Measurements from ENCODE around the gene ITGA11.

The ITGA11 gene

DNA sequence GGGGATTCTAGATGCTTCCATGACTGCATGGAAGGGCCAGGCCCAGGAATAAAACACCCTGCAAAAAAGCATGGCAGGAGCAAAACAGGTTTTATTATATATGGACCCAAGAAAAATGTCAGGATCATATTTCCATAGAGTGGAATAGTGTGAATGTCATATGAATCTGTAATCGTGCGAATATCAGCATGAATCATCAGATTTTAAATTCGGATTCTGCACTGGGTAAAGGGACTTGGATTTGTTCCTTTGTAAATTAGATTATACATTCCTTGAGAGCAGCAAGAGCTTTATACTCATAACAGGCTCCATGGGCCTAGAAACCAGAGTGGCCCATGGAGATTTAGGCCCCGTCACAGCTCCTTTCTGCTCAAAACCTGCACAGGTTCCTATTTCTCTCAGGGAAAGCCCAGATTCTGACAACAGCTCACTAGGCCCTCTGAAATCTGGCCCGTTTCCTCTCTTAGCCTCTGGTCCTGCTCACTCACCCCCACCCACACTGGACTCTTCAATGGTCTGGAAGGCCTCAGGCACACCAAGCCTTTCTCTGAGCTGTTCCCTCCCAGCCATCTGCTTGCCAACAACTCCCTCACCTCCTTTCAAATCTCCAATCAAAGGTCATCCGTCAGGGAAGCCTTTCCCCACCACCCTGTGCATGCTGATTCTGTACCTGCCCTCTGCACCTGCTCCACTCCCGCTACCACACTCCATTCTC is 78.4 kb downstream of the ITGA11 start:
- no peak for DNase-seq (ENCODE audit: low read depth in 2 of 2)

DNA sequence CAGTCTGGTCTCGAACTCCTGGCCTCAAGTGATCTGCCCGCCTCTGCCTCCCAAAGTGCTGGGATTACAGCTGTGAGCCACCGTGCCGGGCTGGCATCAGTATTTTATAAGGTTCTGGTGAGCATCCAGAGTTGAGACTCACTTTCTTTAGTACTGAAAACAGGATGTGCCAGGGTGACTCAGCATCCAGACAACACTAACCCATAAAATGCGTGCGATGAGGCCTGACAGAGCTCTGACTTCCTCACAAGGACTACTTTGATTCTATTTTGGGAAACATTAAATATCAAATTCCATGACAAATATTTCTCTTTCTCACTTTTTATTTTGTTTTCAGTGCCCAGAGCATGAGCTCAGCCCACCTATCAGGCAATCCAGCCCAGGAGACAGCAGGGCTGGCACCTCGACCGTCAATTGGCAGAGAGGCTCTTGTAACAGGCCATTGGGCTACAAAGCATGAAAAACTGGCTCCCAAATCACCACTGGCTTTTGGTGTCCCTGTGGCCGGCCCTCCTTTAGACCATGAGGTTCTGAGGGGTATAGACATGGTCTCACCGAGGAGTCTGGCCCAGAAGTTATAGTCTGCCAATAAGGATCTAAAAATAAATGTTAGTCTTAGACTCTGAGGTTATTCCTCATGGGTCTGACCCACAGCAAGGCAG is 79.4 kb downstream of the ITGA11 start:
- peak; percentile 18 to 21 for DNase-seq (ENCODE audit: low read depth in 2 of 2)

DNA sequence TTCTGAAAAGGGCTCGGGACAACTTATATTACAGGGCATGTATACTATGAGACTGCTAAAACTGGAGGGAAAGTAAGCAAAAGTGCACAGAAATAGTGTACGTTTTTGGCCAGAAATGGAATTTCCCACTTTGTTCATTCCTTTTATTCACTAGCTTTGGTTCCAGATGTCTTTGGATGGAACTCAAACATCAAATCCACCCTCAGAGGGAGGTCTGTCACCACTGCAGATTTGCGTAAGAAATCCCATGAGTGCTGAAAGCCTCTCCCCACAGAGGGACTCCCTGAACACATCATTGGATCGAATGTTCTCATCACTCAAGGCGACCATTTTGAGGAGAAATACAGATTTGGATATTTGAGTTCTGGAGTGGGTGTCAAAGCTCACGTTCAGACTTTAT is 82.8 kb downstream of the ITGA11 start:
- DNase-seq (ENCODE audit: low read depth in 2 of 2), result no peak

DNA sequence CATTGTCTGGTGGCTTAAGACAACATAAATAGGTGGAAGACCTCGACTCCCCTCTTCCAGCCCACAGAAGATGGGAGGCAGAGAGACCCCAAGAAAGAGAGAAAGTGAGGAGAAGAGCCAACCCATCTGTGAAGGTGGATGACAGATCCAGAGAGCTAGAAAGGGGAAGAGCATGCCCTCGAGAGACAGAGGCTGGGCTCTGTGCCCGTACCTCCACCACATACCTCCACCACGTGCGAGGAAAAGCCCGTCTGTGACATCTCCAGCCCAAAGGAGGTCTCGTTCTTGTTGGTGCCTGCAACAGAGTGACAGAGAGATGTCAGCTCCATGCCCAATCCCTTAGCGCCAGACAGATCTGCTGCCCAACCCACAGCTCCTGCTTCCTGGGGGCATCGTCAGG is 83.4 kb downstream of the ITGA11 start:
- no peak for DNase-seq (ENCODE audit: low read depth in 2 of 2)

DNA sequence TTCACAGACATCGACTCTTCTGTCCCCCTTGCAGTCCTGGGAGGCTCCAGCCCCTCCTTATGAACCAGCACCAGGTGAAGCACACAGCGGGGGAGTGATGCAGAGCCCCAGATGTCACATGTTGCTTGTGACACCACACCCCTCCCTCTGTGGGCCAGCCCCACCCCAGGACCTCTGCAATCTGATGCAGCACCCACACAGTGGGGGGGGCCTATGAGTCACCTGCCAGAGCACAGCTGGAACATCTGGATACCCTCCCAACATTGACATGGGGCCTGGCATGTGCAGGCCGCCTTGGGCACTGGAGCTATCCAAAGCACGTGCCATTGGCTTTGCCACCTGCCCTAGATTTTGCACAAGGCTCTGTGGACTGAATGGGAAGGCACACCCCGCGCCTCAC is 83.9 kb downstream of the ITGA11 start:
- peak in 1 of 2 donors; percentile 8 for DNase-seq (ENCODE audit: low read depth in 2 of 2)

DNA sequence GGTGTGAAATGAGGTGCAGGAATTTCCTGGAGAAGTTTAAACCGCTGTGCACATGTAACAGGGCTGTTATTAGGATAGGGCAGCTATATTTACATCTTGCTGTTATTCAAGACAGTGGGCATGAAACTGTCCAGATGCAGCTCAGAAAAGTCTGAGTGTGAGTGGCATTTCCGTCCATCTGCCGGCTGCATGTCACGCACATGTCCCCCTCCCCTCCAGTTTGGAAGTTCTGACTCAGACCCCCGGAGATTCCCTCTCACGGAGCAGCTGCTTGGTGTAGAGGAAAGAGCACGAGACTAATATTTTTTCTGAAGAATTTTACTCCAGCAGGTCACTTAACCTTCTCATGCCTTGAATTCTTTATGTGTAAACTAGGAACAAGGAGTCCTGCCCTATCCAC is 84.6 kb downstream of the ITGA11 start:
- no peak for DNase-seq (ENCODE audit: low read depth in 2 of 2)

DNA sequence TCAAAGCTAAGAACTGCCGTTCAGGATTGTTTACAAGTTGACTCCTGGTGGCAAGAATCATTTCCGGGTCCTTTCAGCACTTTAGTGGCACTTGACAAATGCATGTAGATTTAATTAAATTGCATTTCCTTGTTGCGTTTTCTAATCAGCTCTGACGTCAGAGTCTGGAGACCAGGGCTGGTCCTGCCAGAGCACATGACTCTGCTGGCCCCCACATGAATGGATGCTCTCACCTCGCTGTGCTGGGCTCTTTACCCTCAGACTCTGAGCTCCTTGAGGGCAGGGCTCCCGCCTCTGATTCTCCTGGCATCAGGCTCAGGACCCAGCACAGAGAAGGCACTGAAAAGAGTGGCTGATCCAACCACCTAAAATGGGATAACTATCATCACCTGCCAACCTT is 85.0 kb downstream of the ITGA11 start:
- no peak for DNase-seq (ENCODE audit: low read depth in 2 of 2)

DNA sequence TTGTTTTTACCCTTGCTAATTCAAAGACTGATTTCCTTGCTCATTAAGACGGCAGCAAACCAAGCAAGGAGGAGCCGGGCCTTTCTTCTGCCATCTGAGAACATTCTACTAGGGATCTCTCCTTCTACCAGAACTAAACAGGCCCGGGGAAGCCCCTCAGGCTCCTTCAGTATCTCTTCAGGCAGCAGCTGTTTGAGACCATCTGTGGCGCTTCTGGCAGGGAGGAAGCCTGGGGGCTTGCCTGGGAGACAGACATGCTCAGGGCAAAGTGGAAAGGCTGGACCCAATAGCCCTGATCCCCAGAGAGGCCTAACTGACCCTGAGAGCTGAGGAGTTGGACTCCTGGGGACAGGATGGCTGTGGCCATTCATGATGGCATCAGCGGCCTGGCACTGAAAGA is 86.5 kb downstream of the ITGA11 start:
- DNase-seq (ENCODE audit: low read depth in 2 of 2), result no peak

DNA sequence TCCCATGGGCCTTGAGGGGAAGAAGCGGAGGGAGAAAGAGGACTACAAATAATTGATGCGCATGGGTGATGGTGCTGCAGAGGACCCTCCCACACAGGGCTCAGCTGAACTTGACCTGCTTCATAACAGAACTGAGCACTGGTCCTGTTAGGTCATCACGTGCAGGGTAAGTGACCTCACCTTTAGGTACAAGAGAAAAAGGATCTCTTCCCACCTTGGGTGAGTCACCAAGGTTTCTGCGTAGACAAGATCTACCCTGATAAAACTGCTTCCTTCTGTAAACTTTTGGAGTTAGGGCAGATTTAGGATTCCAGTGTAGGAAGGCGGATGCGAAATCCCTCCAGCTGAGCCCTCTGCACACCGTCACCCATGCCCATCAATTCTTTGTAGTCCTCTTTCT is 87.4 kb downstream of the ITGA11 start:
- no peak for DNase-seq (ENCODE audit: low read depth in 2 of 2)

DNA sequence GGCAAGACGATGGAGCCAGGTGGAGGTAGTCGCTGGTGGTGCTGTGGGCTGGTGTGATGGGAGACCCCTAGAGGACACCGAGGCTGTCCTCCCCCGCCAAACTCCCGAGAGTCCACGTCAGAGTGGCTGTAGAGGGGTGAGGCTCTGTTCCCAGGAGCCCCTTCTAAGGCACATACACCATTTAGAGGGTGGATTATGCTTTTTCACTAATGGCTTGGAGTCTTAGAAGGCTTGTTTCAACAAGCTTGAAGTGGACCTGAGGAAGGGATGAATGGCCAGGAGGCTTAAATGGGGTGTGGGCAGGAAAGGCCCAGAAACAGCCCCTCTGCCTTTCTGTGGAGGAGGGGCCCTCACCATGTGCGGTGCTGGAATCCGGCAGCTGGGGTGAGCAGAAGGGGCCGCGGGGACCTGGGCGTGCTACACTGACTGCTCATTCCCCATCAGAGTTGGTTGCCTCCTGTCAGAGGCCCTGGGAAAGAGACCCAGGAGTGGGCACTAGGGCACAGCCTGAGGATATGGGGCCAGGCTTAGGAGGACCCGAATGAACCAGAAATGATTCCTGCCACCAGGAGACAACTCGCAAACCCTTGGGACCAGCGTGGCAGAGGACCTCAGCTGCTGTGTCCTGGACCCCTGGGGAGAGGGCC is 88.3 kb downstream of the ITGA11 start:
- no peak for DNase-seq (ENCODE audit: low read depth in 2 of 2)

DNA sequence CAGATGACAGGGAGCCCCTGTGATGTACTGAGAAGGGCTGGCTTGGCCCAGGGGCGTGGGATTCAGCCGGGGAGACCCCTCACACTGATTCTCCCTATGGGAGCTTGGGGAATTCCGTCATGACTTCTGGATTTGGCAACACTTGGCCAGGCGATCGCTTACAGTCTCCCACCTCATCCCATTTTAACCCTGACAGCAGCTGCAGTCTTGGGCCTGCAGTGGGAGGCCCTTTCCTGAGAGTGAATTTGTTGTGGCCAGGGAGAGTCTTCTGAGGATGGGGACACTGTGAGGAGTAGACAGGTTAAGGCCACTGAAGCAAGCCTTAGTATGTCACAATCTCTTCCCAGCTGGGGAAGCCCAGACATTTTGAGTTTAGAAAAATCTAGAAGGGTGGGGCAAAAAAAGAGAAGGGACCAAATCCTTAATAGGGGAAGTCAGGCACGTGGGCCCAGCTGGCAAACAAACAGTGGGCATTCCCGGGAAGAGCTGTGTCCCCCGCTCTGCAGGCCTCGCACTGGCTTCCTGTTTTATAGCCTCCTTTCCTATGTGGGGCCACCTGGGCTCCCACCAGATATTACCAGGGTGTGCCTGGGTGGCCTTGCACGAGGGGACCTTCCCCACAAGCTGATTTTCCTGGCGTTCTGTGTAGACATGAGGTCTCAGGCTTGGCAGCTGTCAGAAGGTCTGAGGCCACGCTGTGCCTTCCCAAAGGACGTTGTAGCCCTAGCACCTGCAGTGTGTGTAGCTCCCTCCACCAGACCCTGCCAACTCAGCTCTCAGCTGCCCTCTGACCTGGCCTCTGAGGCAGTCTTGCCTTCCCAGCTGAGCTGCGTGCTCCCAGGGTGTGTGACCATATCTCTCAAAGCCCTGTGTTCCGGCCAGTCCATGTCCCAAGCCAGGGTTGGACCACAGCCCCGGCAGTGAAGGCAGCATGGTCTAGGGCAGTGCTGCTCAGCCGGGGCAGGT is 89.9 kb downstream of the ITGA11 start:
- no peak for DNase-seq (ENCODE audit: low read depth in 2 of 2)

DNA sequence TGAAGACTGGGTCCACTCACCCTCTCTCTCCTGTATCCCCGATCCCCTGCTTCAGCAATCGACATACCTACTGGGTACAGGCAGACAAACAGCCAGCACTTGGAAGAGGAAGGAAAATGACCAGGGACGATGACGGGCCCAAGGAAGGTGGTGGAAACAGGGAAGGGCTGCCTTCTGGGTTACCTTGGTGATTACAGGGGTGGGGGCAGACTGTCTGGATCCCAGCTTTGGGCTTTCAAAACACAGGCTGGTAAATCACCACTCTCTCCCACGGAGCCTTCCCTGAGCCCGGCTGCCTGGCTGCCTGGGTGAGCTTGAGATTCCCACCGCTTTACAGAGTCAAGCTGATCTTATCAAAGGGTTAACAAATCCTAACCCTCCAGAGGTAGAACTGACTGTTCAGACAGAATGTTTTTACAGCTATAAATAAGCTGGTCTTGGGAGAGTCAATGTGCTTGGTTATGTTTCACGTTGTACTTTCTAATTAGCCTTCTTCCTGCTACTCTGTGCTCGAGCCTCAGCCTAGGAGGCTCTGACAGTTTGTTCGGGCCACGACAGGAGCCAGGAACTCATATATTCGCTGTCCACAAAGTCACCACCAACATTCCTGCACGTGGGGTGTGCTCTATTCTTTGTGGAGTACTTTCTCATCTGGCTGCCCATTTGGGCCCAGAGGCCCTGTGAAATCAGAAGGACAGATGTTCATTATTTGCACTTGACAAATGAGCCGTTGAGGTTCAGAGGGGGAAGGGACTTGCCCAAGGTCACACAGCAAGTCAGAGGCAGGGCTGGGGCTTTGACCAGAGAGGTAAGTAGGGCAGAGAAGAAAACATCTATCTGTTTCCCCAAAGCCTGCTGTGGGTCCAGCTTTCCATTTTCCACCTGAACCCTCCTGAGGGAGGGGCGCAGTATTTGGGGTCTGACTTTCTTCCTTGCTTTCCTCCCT is 91.0 kb downstream of the ITGA11 start:
- DNase-seq (ENCODE audit: low read depth in 2 of 2), result no peak

DNA sequence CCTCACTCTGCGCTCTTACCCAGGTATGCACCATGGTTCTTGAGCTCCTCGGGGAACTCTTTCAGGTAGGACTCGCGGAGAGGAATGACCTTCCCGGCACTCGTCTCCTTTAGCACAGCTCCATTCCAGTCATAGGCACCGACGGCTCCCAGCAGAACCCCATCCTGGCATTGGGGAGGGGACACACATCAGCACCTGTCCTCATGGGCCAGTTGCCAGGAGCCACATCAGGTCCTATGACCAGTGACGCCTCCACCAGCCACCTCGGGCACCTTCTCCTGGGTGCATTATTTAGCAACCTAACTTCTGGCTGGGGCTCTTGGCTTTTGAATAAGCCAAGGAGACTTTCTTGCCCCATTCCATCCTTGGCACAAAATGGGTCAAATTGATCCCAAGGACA is 92.5 kb downstream of the ITGA11 start:
- no peak for DNase-seq (ENCODE audit: low read depth in 2 of 2)

DNA sequence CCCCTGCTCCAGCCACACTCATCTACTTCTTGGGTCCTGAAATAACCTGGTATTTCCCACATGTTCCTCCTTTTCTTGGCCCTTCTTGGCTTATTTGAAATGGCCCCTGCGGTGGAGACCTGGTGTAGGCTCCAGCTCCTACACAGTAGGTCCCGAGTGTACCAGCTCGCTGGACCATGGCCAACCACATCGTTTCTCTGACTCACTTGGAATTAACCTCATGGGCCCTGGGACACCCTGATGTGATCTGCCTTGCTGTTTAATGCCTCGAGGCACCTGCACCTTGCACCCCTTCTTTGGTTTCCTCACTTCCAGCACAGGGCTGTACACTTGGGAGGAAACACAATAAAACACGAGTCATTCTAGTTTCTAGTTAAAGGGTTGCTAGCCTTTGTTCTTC is 94.1 kb downstream of the ITGA11 start:
- DNase-seq (ENCODE audit: low read depth in 2 of 2), result no peak

DNA sequence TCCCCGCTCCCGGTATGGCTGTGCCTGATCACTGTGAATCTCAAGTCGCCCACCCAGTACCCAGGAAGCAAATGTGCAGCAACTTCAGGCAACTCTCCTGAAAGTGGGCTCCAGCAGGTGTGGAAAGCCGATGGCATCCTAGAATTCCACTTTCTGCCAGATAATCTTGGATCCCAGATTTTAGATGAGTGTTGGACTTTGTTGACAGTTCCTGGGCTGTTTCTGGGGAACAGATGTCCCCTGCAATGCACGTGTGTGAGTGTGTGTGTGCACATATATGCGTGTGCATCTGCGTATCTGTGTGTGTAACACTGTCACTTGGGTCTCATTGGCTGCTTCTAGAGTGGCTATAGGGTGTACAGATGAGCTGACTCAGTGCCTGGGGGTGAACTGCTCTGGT is 95.4 kb downstream of the ITGA11 start:
- no peak for DNase-seq (ENCODE audit: low read depth in 2 of 2)

DNA sequence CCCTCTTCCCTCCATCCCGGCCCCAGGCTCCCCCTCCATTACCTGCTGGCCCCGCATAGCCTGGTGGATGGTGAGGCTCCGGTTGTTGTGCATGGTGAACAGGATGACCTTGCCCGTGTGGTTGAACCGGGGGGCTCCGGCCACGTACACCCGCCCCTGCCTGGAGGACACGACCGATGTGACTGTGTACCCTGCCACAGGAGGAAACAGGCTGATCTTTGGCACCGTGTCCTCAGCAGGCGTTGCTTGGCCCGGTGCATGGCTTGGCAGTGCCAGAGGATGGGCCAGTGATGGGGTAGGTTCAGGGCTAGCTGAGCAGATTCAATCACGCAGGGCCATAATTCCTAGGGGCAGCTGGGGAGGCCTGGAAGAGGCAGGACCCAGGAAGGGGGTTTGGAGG is 96.3 kb downstream of the ITGA11 start:
- no peak for DNase-seq (ENCODE audit: low read depth in 2 of 2)

DNA sequence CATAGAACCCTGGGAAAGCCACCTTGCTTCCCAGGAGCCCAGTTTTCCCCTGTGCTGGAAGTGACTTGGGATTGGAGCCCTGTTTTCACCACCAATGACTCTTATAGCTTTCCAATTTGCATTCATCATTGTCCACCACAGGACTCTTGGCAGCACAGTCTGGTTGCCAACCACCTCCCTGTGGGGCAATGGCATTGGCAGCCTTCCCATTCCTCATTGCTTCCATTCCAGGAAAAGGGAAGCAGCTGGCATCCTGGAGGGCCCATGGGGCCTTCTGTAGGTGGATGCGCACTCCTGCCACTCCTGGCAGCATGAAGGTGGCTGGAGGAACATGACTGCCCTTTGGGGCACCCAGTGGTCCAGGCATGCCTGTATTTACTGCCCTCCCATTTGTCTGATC is 96.7 kb downstream of the ITGA11 start:
- DNase-seq (ENCODE audit: low read depth in 2 of 2), result no peak

DNA sequence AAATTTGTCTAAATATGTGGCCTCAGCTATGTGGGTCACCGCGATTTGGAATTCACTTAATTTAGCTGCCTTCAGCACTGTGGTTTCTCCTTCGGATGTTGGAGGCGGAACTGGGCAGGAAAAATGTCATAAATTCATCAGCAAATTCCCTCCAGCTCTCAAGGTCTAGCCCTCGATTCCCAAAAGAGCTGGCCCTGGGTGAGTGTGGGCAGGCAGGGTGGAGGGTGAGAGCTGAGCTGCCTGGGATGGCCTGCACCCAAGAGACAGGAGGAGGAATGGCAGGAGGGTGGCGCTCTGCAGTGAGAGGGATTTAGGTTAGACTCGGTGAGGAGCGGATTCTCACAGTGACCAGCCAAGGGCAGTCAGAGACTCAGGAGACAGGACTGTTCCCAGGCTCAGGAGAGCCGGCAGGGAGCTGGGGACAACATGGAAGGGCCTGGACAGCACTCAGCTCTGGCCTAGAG is 97.3 kb downstream of the ITGA11 start:
- no peak for DNase-seq (ENCODE audit: low read depth in 2 of 2)

DNA sequence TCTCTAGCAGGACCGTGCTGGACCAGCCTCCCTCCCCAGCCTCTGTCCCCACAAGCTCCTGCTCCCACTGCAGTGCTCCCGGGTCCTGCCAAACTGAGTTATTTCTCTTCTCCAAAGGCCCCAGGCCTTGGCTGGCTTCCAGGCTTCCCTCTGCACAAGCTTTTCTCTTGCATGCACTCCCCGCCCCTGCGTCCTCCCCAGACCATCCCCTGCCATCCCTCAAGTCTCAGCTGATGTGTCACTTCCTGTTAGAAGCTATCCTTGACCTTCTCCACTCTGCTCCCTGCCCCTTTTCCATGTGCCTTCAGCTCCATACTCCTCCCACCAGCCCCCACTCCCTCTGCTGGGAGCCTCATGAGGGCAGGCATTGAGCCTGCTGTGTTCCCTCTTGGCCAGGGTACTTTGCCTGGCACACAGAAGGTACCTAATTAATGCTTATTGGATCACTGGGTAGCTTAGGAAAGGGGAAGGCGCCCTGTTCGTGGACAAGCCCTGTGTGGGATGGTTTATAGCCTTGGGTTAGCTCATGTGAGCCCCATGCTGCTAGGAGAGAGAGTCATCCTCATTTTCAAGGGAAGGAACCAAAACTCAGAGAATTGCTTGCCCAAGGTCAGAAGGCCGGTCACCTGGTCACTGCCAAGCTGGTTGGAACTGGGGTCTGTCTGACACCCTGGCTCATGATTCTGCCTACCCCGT is 98.0 kb downstream of the ITGA11 start:
- DNase-seq (ENCODE audit: low read depth in 2 of 2), result no peak

DNA sequence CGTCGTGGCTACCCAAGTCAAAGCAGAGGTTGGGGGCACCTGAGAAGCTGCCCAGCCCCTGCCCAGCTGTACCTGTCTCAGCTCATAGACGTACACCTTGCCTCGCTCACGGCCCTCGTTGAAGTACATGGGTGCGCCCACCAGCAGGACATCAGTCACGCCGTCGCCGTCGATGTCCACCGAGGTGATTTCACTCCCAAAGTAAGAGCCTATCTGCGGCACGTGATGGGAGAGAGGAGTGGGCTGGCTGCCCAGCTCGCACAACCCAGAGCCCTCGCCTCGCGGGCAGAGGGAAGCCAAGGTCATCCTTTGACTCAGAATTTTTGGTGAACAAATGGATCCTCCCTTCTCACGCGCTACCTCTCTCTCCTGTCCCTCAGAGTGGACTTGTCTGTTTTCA is 99.7 kb downstream of the ITGA11 start:
- DNase-seq (ENCODE audit: low read depth in 2 of 2), result no peak
